HepG2 (cell line): ENCODE data around the gene SHTN1.

Source experiments
- CTCF ChIP-seq: sonication (generic); formaldehyde crosslinking; IDR thresholded peaks from 2 replicates; pipeline ENCODE4 v1.5.0; 2020; ENCODE audit warnings: mild to moderate bottlenecking, missing genetic modification reagents, moderate library complexity
- FOXK1 ChIP-seq: sonication (generic); formaldehyde crosslinking; IDR thresholded peaks from 2 replicates; pipeline ENCODE4 v1.4.0; 2020; ENCODE audit warnings: low read depth, missing genetic modification reagents, borderline replicate concordance
- NFE2L1 ChIP-seq: sonication (generic); formaldehyde crosslinking; IDR thresholded peaks from 2 replicates; pipeline ENCODE4 v1.4.0; 2020; ENCODE audit warnings: missing genetic modification reagents, mild to moderate bottlenecking, borderline replicate concordance
- NFE2L2 ChIP-seq: fragments of 150-350 bp; IDR thresholded peaks from 2 replicates; pipeline ENCODE4 v1.6.1; 2014; ENCODE audit warnings: low read length
- PCBP2 ChIP-seq: fragments of 200-400 bp; formaldehyde crosslinking; optimal IDR thresholded peaks from 2 replicates; pipeline ENCODE3; 2018; ENCODE audit warnings: low read length, low read depth; ENCODE audit not compliant: poor library complexity, severe bottlenecking
- POLR2AphosphoS5 ChIP-seq: IDR thresholded peaks from 2 replicates; pipeline ENCODE4 v1.6.1; 2012; ENCODE audit warnings: low read depth, low read length
- PREB ChIP-seq: sonication (generic); formaldehyde crosslinking; IDR thresholded peaks from 2 replicates; pipeline ENCODE4 v1.4.0; 2020; ENCODE audit warnings: missing genetic modification reagents
- PRPF4 ChIP-seq: fragments of 200-400 bp; formaldehyde crosslinking; IDR thresholded peaks from 2 replicates; pipeline ENCODE4 v1.6.1; 2016; ENCODE audit warnings: low read length, low read depth; ENCODE audit not compliant: poor library complexity, severe bottlenecking
- ZNF253 ChIP-seq: sonication (generic); formaldehyde crosslinking; IDR thresholded peaks from 2 replicates; pipeline ENCODE4 v1.8.0; 2022; ENCODE audit warnings: mild to moderate bottlenecking, missing genetic modification reagents, borderline replicate concordance
- ZNF543 ChIP-seq: sonication (generic); formaldehyde crosslinking; IDR thresholded peaks from 2 replicates; pipeline ENCODE4 v1.4.0; 2020; ENCODE audit warnings: mild to moderate bottlenecking, missing genetic modification reagents

GRCh38 chr10:116909307-116909706, 95.7 kb downstream of the SHTN1 start:
- TF ChIP-seq FOXK1 (CRISPR knock-in tag) = no peak
- no peak for TF ChIP-seq POLR2AphosphoS5
- no peak for TF ChIP-seq PRPF4
- no peak for TF ChIP-seq NFE2L1 (CRISPR knock-in tag)
- no peak for TF ChIP-seq ZNF543 (CRISPR knock-in tag)
- no peak for TF ChIP-seq PCBP2
- TF ChIP-seq CTCF = no peak
- TF ChIP-seq ZNF253 (CRISPR knock-in tag) = no peak
- TF ChIP-seq PREB = no peak
- TF ChIP-seq NFE2L2 = no peak
